H9 (cell line): Measurements from ENCODE around the gene FAM117A. TPM values are rescaled to one million over a fixed set of nuclear protein-coding genes. Genes with fewer than 3 reads are reported as not detected.

ENCODE experiments used
- DNase-seq: peaks from one replicate; pipeline ENCODE4 v3.0.0-alpha.2; 2017
- H2AFZ ChIP-seq: one replicate; pipeline ENCODE4 v1.6.1; 2013; ENCODE audit warnings: mild to moderate bottlenecking, low read length, control low read depth, moderate library complexity
- H2AK5ac ChIP-seq: 2 replicates; pipeline ENCODE4 v1.6.1; 2013; ENCODE audit warnings: low read length, control low read depth, mixed read lengths; ENCODE audit not compliant: insufficient read length
- H2BK120ac ChIP-seq: one replicate; pipeline ENCODE4 v1.6.1; 2013; ENCODE audit warnings: low read depth, mild to moderate bottlenecking, low read length, control low read depth, inconsistent platforms; ENCODE audit not compliant: poor library complexity, severe bottlenecking
- H2BK12ac ChIP-seq: 2 replicates; pipeline ENCODE4 v1.6.1; 2013; ENCODE audit warnings: low read length, control low read depth, mixed read lengths, low read depth; ENCODE audit not compliant: insufficient read length
- H2BK15ac ChIP-seq: 2 replicates; pipeline ENCODE4 v1.6.1; 2013; ENCODE audit warnings: low read depth, low read length, control low read depth
- H2BK20ac ChIP-seq: one replicate; pipeline ENCODE4 v1.6.1; 2013; ENCODE audit warnings: low read depth, mild to moderate bottlenecking, low read length, control low read depth, inconsistent platforms; ENCODE audit not compliant: poor library complexity, severe bottlenecking
- H2BK5ac ChIP-seq: 2 replicates; pipeline ENCODE4 v1.6.1; 2013; ENCODE audit warnings: low read length, control low read depth, mixed read lengths; ENCODE audit not compliant: insufficient read length
- H3K14ac ChIP-seq: 2 replicates; pipeline ENCODE4 v1.6.1; 2013; ENCODE audit warnings: low read length, control low read depth; ENCODE audit not compliant: insufficient read depth
- H3K18ac ChIP-seq: 2 replicates; pipeline ENCODE4 v1.6.1; 2013; ENCODE audit warnings: low read depth, mild to moderate bottlenecking, mixed read lengths, low read length, control low read depth; ENCODE audit not compliant: insufficient read length
- H3K23ac ChIP-seq: 2 replicates; pipeline ENCODE4 v1.6.1; 2013; ENCODE audit warnings: low read length, control low read depth, mixed read lengths, low read depth; ENCODE audit not compliant: insufficient read length
- H3K23me2 ChIP-seq: 2 replicates; pipeline ENCODE4 v1.6.1; 2013; ENCODE audit warnings: low read depth, mild to moderate bottlenecking, mixed read lengths, low read length, control low read depth; ENCODE audit not compliant: insufficient read length, poor library complexity, severe bottlenecking
- H3K27ac ChIP-seq: 2 replicates; pipeline ENCODE4 v1.5.1; 2013; ENCODE audit warnings: low read length, control low read depth, mixed read lengths, low read depth; ENCODE audit not compliant: insufficient read length
- H3K27me3 ChIP-seq: 2 replicates; pipeline ENCODE4 v1.6.1; 2013; ENCODE audit warnings: low read length, control low read depth, inconsistent platforms; ENCODE audit not compliant: insufficient read depth
- H3K4ac ChIP-seq: 2 replicates; pipeline ENCODE4 v1.6.1; 2013; ENCODE audit warnings: low read depth, mild to moderate bottlenecking, control low read depth, inconsistent platforms, low read length, moderate library complexity
- H3K4me1 ChIP-seq: 2 replicates; pipeline ENCODE4 v1.6.1; 2013; ENCODE audit warnings: low read length, control low read depth, inconsistent platforms; ENCODE audit not compliant: insufficient read depth
- H3K4me2 ChIP-seq: 2 replicates; pipeline ENCODE4 v1.6.1; 2013; ENCODE audit warnings: low read length, control low read depth, mixed read lengths; ENCODE audit not compliant: insufficient read length, insufficient read depth
- H3K56ac ChIP-seq: 2 replicates; pipeline ENCODE4 v1.6.1; 2013; ENCODE audit warnings: low read depth, mild to moderate bottlenecking, mixed read lengths, low read length, control low read depth; ENCODE audit not compliant: insufficient read length
- H3K79me1 ChIP-seq: 2 replicates; pipeline ENCODE4 v1.6.1; 2013; ENCODE audit warnings: low read depth, mild to moderate bottlenecking, moderate library complexity, low read length, control low read depth, inconsistent platforms; ENCODE audit not compliant: insufficient read depth, poor library complexity, severe bottlenecking
- H3K79me2 ChIP-seq: 2 replicates; pipeline ENCODE4 v1.6.1; 2013; ENCODE audit warnings: low read length, control low read depth, inconsistent platforms; ENCODE audit not compliant: insufficient read depth
- H3K9ac ChIP-seq: 2 replicates; pipeline ENCODE4 v1.6.1; 2013; ENCODE audit warnings: low read length, control low read depth, mixed read lengths; ENCODE audit not compliant: insufficient read length; ENCODE audit errors: extremely low read depth
- H3K9me3 ChIP-seq: one replicate; pipeline ENCODE4 v1.6.1; 2013; ENCODE audit warnings: low read depth, low read length, inconsistent platforms; ENCODE audit not compliant: control insufficient read depth
- H3T11ph ChIP-seq: one replicate; pipeline ENCODE4 v1.6.1; 2013; ENCODE audit warnings: mild to moderate bottlenecking, low read length, control low read depth, inconsistent platforms
- H4K20me1 ChIP-seq: one replicate; pipeline ENCODE4 v1.6.1; 2013; ENCODE audit not compliant: control insufficient read depth, insufficient read length, insufficient read depth
- H4K5ac ChIP-seq: 2 replicates; pipeline ENCODE4 v1.6.1; 2013; ENCODE audit warnings: low read depth, mild to moderate bottlenecking, mixed read lengths, low read length, control low read depth; ENCODE audit not compliant: insufficient read length
- H4K8ac ChIP-seq: replicated peaks from 2 replicates; pipeline ENCODE4 v1.6.1; 2013; ENCODE audit warnings: low read length, control low read depth, mixed read lengths, low read depth; ENCODE audit not compliant: insufficient read length
- H4K91ac ChIP-seq: 2 replicates; pipeline ENCODE4 v1.6.1; 2013; ENCODE audit warnings: low read depth, mild to moderate bottlenecking, moderate library complexity, mixed read lengths, low read length, control low read depth; ENCODE audit not compliant: insufficient read length
- H3K27ac Mint-ChIP-seq, 3 experiments: 2 replicates in 2 of 3; 3 replicates in 1 of 3; pipeline ENCODE4 v1.8.0; 2020 to 2021; ENCODE audit warnings: mixed read lengths in 3 of 3, mild to moderate bottlenecking in 1 of 3, moderate library complexity in 1 of 3
- H3K27me3 Mint-ChIP-seq: 2 replicates; pipeline ENCODE4 v1.8.0; 2021; ENCODE audit warnings: low read depth, mild to moderate bottlenecking, moderate library complexity, mixed read lengths
- H3K36me3 Mint-ChIP-seq, 3 experiments: 2 replicates in 2 of 3; 3 replicates in 1 of 3; pipeline ENCODE4 v1.8.0; 2020 to 2021; ENCODE audit warnings: low read depth in 3 of 3, mixed read lengths in 3 of 3; ENCODE audit not compliant: insufficient read depth in 1 of 3
- H3K4me1 Mint-ChIP-seq, 2 experiments: 2 replicates each; pipeline ENCODE4 v1.8.0; 2020; ENCODE audit warnings: mixed read lengths in 2 of 2
- H3K4me3 Mint-ChIP-seq, 2 experiments: 2 replicates in 1 of 2; 3 replicates in 1 of 2; pipeline ENCODE4 v1.8.0; 2020 to 2021; ENCODE audit warnings: mild to moderate bottlenecking in 2 of 2, mixed read lengths in 2 of 2, moderate library complexity in 1 of 2
- H3K9me3 Mint-ChIP-seq, 2 experiments: 2 replicates in 1 of 2; 3 replicates in 1 of 2; pipeline ENCODE4 v1.8.0; 2020; ENCODE audit warnings: mild to moderate bottlenecking in 2 of 2, mixed read lengths in 2 of 2, moderate library complexity in 1 of 2
- CTCF ChIP-seq: fragments of 200-600 bp; sonication (generic); conservative IDR thresholded peaks from 3 replicates; pipeline ENCODE4 v1.8.0; 2021; ENCODE audit warnings: antibody characterized with exemption, mild to moderate bottlenecking
- WGBS: extraction: QIAGEN DNeasy Blood & Tissue Kit; methylation state at CpG from one replicate; pipeline ENCODE4 v1.1.7; 2013; ENCODE audit warnings: missing lambda C conversion rate, low lambda C conversion rate, mixed read lengths; ENCODE audit not compliant: insufficient read length; ENCODE audit errors: extremely low coverage; 5-methylcytosine and 5-hydroxymethylcytosine counted together
- total RNA-seq: library from RNA; stranded (reverse); gene quantifications from 2 replicates; pipeline ENCODE4 v1.2.1, GENCODE V29; 2021

Gene FAM117A
- total RNA-seq, 1 experiment from 2014 or later = 21.1 TPM

- no peak overlapping the region for H3K14ac ChIP-seq
- no peaks in the 10 kb centered on the region for H3K27me3 ChIP-seq
- H3K18ac ChIP-seq = no peak overlapping the region
- Mint-ChIP-seq H3K4me3 (no peak overlapping the region), H3K36me3 (peaks cover 1 to 12% (median 4%) of the 10 kb centered on the region in 3 experiments; a peak in 5 of 7 replicates), H3K4me1 (peaks cover 0 to 12% of the 10 kb centered on the region in 2 experiments; a peak in 2 of 4 replicates), H3K27ac (no peak overlapping the region), H3K27me3 (no peaks in the 10 kb centered on the region), H3K9me3 (no peaks in the 10 kb centered on the region)
- no peak overlapping the region for H2AK5ac ChIP-seq
- no peak overlapping the region for H4K8ac ChIP-seq
- H2BK15ac ChIP-seq = no peak overlapping the region
- no peak overlapping the region for H3K4ac ChIP-seq
- H2AFZ ChIP-seq = no peak overlapping the region
- H3K9ac ChIP-seq = no peak overlapping the region
- H3K27ac ChIP-seq = no peak overlapping the region
- TF ChIP-seq CTCF = no peak
- no peaks in the 10 kb centered on the region for H3K9me3 ChIP-seq
- no peak overlapping the region for H2BK20ac ChIP-seq
- H2BK5ac ChIP-seq = no peak overlapping the region
- no peaks in the 10 kb centered on the region for H4K20me1 ChIP-seq
- peaks cover 13% of the 10 kb centered on the region for H3K79me1 ChIP-seq
- no peak overlapping the region for H2BK12ac ChIP-seq
- no peak overlapping the region for H4K91ac ChIP-seq
- DNase-seq = no peak
- H3K79me2 ChIP-seq = no peaks in the 10 kb centered on the region
- H4K5ac ChIP-seq = no peak overlapping the region
- no peak overlapping the region for H3K4me2 ChIP-seq
- H2BK120ac ChIP-seq = no peak overlapping the region
- peaks cover 4% of the 10 kb centered on the region; the same call in 1 of the 2 replicates for H3K4me1 ChIP-seq
- no peak overlapping the region for H3K23ac ChIP-seq
- no peaks in the 10 kb centered on the region for H3K23me2 ChIP-seq
- no peak overlapping the region for H3K56ac ChIP-seq
- WGBS = no CpG with 5 or more reads among the region's 1 CpG
- no peak overlapping the region for H3T11ph ChIP-seq
These were observed 18.5 kb downstream of the FAM117A start for GRCh38 chr17:49745175-49746139.
